ENCODE measurements around the gene NDUFB5.

DNA sequence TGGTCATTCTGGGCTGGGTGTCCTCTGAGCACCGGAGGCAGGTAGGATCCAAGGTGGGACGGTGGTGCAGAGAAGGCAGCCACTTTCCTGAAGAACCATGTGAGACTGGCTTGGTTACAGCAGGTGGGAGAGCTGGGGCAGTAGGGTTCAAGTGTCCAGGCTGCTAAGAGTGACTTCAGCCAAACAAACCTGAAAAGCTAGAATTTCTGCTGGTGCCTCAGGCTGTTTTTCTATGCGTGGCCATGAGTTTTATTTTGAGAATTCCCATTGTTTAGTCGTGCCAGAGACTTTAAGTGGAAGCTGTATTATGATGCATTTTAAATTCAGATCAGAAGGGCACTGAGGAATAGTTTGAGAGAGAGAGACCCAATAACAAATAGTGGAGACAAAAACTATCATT lies 68.3 kb downstream of the NDUFB5 start:
- TF ChIP-seq, protein P1, sequence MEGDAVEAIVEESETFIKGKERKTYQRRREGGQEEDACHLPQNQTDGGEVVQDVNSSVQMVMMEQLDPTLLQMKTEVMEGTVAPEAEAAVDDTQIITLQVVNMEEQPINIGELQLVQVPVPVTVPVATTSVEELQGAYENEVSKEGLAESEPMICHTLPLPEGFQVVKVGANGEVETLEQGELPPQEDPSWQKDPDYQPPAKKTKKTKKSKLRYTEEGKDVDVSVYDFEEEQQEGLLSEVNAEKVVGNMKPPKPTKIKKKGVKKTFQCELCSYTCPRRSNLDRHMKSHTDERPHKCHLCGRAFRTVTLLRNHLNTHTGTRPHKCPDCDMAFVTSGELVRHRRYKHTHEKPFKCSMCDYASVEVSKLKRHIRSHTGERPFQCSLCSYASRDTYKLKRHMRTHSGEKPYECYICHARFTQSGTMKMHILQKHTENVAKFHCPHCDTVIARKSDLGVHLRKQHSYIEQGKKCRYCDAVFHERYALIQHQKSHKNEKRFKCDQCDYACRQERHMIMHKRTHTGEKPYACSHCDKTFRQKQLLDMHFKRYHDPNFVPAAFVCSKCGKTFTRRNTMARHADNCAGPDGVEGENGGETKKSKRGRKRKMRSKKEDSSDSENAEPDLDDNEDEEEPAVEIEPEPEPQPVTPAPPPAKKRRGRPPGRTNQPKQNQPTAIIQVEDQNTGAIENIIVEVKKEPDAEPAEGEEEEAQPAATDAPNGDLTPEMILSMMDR (IDR thresholded peaks at IDR 0.05): no peak
- no peak for TF ChIP-seq ZBTB21 (CRISPR knock-in tag; IDR thresholded peaks at IDR 0.05; ENCODE audit: borderline replicate concordance)
- no peak for TF ChIP-seq IRF2 (CRISPR knock-in tag; IDR thresholded peaks at IDR 0.05; ENCODE audit: borderline replicate concordance, low read depth)
- TF ChIP-seq, protein P2, sequence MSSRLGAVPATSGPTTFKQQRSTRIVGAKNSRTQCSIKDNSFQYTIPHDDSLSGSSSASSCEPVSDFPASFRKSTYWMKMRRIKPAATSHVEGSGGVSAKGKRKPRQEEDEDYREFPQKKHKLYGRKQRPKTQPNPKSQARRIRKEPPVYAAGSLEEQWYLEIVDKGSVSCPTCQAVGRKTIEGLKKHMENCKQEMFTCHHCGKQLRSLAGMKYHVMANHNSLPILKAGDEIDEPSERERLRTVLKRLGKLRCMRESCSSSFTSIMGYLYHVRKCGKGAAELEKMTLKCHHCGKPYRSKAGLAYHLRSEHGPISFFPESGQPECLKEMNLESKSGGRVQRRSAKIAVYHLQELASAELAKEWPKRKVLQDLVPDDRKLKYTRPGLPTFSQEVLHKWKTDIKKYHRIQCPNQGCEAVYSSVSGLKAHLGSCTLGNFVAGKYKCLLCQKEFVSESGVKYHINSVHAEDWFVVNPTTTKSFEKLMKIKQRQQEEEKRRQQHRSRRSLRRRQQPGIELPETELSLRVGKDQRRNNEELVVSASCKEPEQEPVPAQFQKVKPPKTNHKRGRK (CRISPR knock-in tag; IDR thresholded peaks at IDR 0.05; ENCODE audit: borderline replicate concordance): no peak
- TF ChIP-seq TP53 (CRISPR knock-in tag; IDR thresholded peaks at IDR 0.05): no peak

Measured in WTC11 (cell line).